GM12865 (cell line): ENCODE results near the gene ZSWIM8.

Experiments used
- DNase-seq: peaks from one replicate; pipeline ENCODE4 v3.0.0; 2010; ENCODE audit warnings: low read depth
- H3K4me3 ChIP-seq: 2 replicates; pipeline ENCODE4 v1.5.1; 2011; ENCODE audit warnings: mild to moderate bottlenecking, low read depth, low read length, control low read depth
- CTCF ChIP-seq: IDR thresholded peaks from 2 replicates; pipeline ENCODE4 v1.5.1; 2011; ENCODE audit warnings: low read length, control low read depth, low read depth, inconsistent platforms; ENCODE audit not compliant: insufficient read depth; ENCODE audit errors: missing control alignments

The ZSWIM8 gene

GRCh38 chr10:73841061-73841421 is 55.6 kb downstream of the ZSWIM8 start:
- no peak for TF ChIP-seq CTCF
- DNase-seq, result no peak
- H3K4me3 ChIP-seq, result no peak overlapping the region

- no peak overlapping the region for H3K4me3 ChIP-seq
- no peak for DNase-seq
- no peak for TF ChIP-seq CTCF
Measured at GRCh38 chr10:73841526-73842285, 56.3 kb downstream of the ZSWIM8 start.

- DNase-seq, result no peak
- H3K4me3 ChIP-seq, result no peak overlapping the region
- TF ChIP-seq CTCF, result no peak
Measured at GRCh38 chr10:73842349-73842748, 56.9 kb downstream of the ZSWIM8 start.

GRCh38 chr10:73843261-73843660 is 57.9 kb downstream of the ZSWIM8 start:
- TF ChIP-seq CTCF, result no peak
- no peak overlapping the region for H3K4me3 ChIP-seq
- no peak for DNase-seq

GRCh38 chr10:73847031-73847430 is 61.6 kb downstream of the ZSWIM8 start:
- TF ChIP-seq CTCF, result no peak
- DNase-seq, result no peak
- no peak overlapping the region for H3K4me3 ChIP-seq

GRCh38 chr10:73848821-73849489 is 63.5 kb downstream of the ZSWIM8 start:
- DNase-seq, result peak; percentile 92
- TF ChIP-seq CTCF, result peak; percentile 99
- H3K4me3 ChIP-seq, result no peak overlapping the region

GRCh38 chr10:73850211-73850610 is 64.8 kb downstream of the ZSWIM8 start:
- DNase-seq, result no peak
- H3K4me3 ChIP-seq, result no peak overlapping the region
- no peak for TF ChIP-seq CTCF
